Body of pancreas (tissue), 4 donors: ENCODE measurements around the gene PEMT. TPM values are rescaled to one million over a fixed set of nuclear protein-coding genes. Genes with fewer than 3 reads are reported as not detected.

Source experiments
- ATAC-seq: fragments of 150-250 bp; one replicate; pipeline ENCODE4 v1.9.1; 2016
- DNase-seq, 4 donors: peaks; one replicate each; pipeline ENCODE4 v3.0.0-alpha.2; 2019
- H3K27ac ChIP-seq, 4 donors: fragments of 200-600 bp; sonication (generic); 1 replicate in 3 of 4; 2 replicates in 1 of 4; pipeline versions ENCODE4 v1.5.1 to v1.6.1; 2016 to 2019; ENCODE audit warnings: mild to moderate bottlenecking in 1 of 4, mixed read lengths in 1 of 4, moderate library complexity in 1 of 4
- H3K27me3 ChIP-seq, 2 donors: fragments of 200-600 bp; sonication (generic); one replicate each; pipeline ENCODE4 v1.6.0; 2016; ENCODE audit warnings: mild to moderate bottlenecking in 1 of 2
- H3K36me3 ChIP-seq, 2 donors: fragments of 200-600 bp; sonication (generic); replicated peaks in 1 of 2; 2 replicates each; pipeline ENCODE4 v1.5.1; 2016; ENCODE audit warnings: low read depth in 2 of 2; ENCODE audit not compliant: insufficient read depth in 1 of 2
- H3K4me1 ChIP-seq: fragments of 200-600 bp; sonication (generic); one replicate; pipeline ENCODE4 v1.6.0; 2016
- H3K4me3 ChIP-seq, 2 donors: fragments of 200-600 bp; sonication (generic); 1 replicate in 1 of 2; 2 replicates in 1 of 2; pipeline ENCODE4 v1.5.1; 2016 to 2019
- H3K9me3 ChIP-seq, 3 donors: fragments of 200-600 bp; sonication (generic); 1 replicate in 2 of 3; 2 replicates in 1 of 3; pipeline ENCODE4 v1.5.1; 2016
- CTCF ChIP-seq, 7 experiments: fragments of 450-650 bp in 4 of 7; fragments of 200-600 bp in 3 of 7; sonication (generic) in 3 of 7; IDR thresholded peaks; one replicate each; pipeline ENCODE4 v1.5.1; 2016 to 2019; ENCODE audit warnings: antibody characterized with exemption in 7 of 7
- POLR2A ChIP-seq, 3 donors: fragments of 450-650 bp; IDR thresholded peaks; one replicate each; pipeline ENCODE4 v1.6.1; 2016; ENCODE audit warnings: antibody characterized with exemption in 3 of 3, mild to moderate bottlenecking in 2 of 3
- WGBS, 2 donors: methylation state at CpG; one replicate each; pipeline ENCODE4 v1.1.5; 2017; 5-methylcytosine and 5-hydroxymethylcytosine counted together
- intact Hi-C: fragments of 100-400 bp; cut with DNase I; formaldehyde crosslinking; loops from one replicate; pipeline ENCODE4 v1.15.1; 2023
- total RNA-seq, 2 donors: library from RNA; depleted of rRNA; stranded (reverse); fragments of >200 nt; gene quantifications; one replicate each; pipeline ENCODE4 v1.1.0, GENCODE V29; 2016

PEMT gene
- total RNA-seq, 2 donors from 2014 or later, result 23.4 to 27.8 TPM

DNA sequence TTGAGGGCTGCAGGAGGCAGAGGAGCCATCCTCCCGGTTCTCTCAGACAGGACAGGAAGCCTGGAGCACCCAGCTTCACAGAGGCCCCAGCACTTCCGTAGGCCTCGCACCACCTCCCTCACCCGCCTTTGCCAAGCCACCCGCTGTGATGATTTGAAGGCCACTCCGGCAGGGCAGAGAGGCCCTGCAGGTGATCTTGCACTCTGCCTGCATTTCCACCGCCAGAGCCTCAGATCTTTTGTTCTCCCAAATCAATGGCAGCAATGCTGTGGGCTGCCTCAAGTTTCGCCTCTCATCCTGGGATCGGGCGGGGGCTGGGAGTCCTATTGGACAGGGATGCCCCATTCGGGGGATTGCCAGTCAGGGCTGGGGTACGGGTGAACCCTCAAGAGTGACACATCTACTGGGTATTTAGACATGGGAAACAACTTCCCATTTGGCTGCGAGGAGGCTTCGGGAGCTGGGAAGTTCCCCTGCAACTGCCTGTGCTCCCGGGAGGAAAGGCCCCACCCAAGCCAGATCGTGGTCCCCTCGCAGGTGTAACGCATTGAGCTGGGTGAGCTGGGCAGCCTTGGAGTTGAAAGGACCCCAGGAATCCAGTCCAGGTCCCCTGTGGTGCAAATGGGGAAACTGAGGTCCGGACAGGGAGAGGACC, 34.8 kb upstream of the PEMT start:
- Histone ChIP-seq H3K36me3 (no peaks in the 10 kb centered on the region), H3K9me3 (no peaks in the 10 kb centered on the region), H3K4me3 (no peak overlapping the region), H3K27ac (no peak overlapping the region), H3K4me1 (peaks cover 7% of the 10 kb centered on the region), H3K27me3 (no peaks in the 10 kb centered on the region)
- ATAC-seq (no peak), DNase-seq (no peak)
- 73 to 94% methylated on average over 10 to 19 of the region's 19 CpGs for WGBS, 2 donors
- intact Hi-C loops, result no loop called here
- TF ChIP-seq POLR2A (IDR thresholded peaks at IDR 0.05) (no peak), CTCF (IDR thresholded peaks at IDR 0.05) (no peak)

DNA sequence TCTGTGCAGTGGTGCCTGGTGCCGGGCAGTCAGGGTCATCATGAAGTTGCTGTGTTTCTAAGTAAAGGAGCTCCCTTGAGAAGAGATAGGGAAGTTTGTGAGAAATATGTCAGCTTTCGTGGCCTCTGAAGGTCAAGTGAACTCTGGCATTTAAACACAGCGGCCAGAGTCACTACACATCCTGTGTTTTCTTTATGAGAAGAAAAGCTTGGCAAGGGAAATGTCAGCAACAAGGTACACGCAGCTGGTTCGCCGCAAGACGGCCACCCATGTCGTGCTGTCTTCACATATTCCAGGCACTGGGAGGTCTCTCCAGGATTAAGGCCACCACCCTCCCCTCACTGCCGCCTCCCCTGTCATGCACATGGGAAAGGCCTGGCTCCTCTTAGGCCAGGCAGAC, 33.2 kb upstream of the PEMT start:
- Histone ChIP-seq H3K27ac (no peak overlapping the region), H3K36me3 (no peaks in the 10 kb centered on the region), H3K4me1 (peaks cover 7% of the 10 kb centered on the region), H3K4me3 (no peak overlapping the region), H3K9me3 (no peaks in the 10 kb centered on the region), H3K27me3 (no peaks in the 10 kb centered on the region)
- intact Hi-C loops, result no loop called here
- TF ChIP-seq POLR2A (IDR thresholded peaks at IDR 0.05) (no peak), CTCF (IDR thresholded peaks at IDR 0.05) (no peak)
- ATAC-seq (no peak), DNase-seq (no peak)
- 43 to 45% methylated on average over 8 to 9 of the region's 9 CpGs for WGBS, 2 donors

DNA sequence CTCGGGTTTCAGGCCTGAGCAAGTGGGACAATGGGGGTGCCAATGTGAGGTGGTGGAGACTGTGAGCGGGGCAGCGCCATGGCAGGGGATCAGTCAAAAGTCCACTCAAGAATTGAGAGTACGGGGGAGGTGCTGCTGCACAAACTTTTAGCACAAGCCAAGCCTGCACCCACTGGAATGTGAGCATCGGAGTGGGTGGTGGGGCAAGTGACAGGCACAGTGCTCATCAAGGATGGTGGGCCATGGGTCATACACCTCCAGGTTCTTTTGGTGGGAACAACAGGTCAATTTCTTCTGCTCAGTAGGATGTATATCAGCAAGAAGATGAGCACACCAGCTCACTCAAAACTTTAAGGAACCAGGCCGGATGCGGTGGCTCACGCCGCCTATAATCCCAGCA, 32.4 kb upstream of the PEMT start:
- WGBS, 2 donors, result 95 to 97% methylated on average over 7 to 9 of the region's 9 CpGs
- intact Hi-C loops, result no loop called here
- Histone ChIP-seq H3K36me3 (no peaks in the 10 kb centered on the region), H3K4me1 (peaks cover 7% of the 10 kb centered on the region), H3K9me3 (no peaks in the 10 kb centered on the region), H3K27me3 (no peaks in the 10 kb centered on the region), H3K27ac (no peak overlapping the region), H3K4me3 (no peak overlapping the region)
- DNase-seq (no peak), ATAC-seq (no peak)
- no peak for TF ChIP-seq POLR2A (IDR thresholded peaks at IDR 0.05)
- TF ChIP-seq CTCF (IDR thresholded peaks at IDR 0.05), result no peak

GRCh38 chr17:17621254-17621653, 29.7 kb upstream of the PEMT start:
- H3K36me3 ChIP-seq, result no peaks in the 10 kb centered on the region
- intact Hi-C loops, result no loop called here
- 61 to 81% methylated on average over 6 of the region's 6 CpGs for WGBS, 2 donors
- no peaks in the 10 kb centered on the region for H3K27me3 ChIP-seq
- H3K27ac ChIP-seq, result no peak overlapping the region
- DNase-seq (no peak), ATAC-seq (no peak)
- TF ChIP-seq POLR2A (IDR thresholded peaks at IDR 0.05), result no peak
- no peak for TF ChIP-seq CTCF (IDR thresholded peaks at IDR 0.05)
- H3K4me1 ChIP-seq, result peaks cover 7% of the 10 kb centered on the region
- no peak overlapping the region for H3K4me3 ChIP-seq
- H3K9me3 ChIP-seq, result no peaks in the 10 kb centered on the region

DNA sequence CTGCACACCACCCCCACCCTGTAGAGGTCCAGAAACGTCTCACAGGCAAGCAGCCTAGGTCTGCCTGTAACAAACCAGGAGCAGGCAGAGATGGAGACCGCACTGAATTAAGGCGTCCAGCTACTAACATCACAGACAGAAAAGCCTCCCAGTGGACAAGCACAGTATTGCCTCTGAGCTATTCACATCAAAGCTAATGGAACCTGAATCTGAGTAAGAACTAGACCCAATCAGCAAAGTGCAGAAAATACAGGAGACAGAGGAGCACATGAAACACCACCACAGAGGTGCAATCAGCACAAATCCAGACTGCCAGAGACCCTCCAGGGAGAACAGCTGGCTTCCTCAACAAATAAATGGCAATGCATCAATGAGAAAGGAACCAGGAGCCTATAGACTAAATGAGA, 22.2 kb upstream of the PEMT start:
- H3K4me3 ChIP-seq, result no peak overlapping the region
- DNase-seq (peak; percentile 51 to 72 (median 68)), ATAC-seq (peak; percentile 91)
- no peak for TF ChIP-seq POLR2A (IDR thresholded peaks at IDR 0.05)
- peak; percentile 44 to 76 (median 69) for TF ChIP-seq CTCF (IDR thresholded peaks at IDR 0.05)
- intact Hi-C loops, result no loop called here
- H3K36me3 ChIP-seq, result no peaks in the 10 kb centered on the region
- H3K27ac ChIP-seq, result no peak overlapping the region
- no peaks in the 10 kb centered on the region for H3K9me3 ChIP-seq
- H3K4me1 ChIP-seq, result no peaks in the 10 kb centered on the region
- 0% methylated on average over 1 to 3 of the region's 3 CpGs for WGBS, 2 donors
- no peaks in the 10 kb centered on the region for H3K27me3 ChIP-seq
